Measurements from ENCODE around the gene RAP1GAP. TPM values are rescaled to one million over a fixed set of nuclear protein-coding genes. Genes with fewer than 3 reads are reported as not detected.
"Not testable (repeated sequence)": the region's sequence is repeated elsewhere in the genome, so short reads cannot be mapped to it uniquely, and the experiment has no call there.

RAP1GAP gene
- total RNA-seq, 1 donor from 2014 or later = 2.6 TPM

- Histone ChIP-seq H3K4me1 (no peaks in the 10 kb centered on the region), H3K9me3 (ENCODE audit: low read depth) (no peaks in the 10 kb centered on the region), H3K27me3 (no peaks in the 10 kb centered on the region), H2AFZ (replicated peaks) (no peak overlapping the region), H3K9ac (peak overlapping the region; percentile 32), H3K36me3 (no peaks in the 10 kb centered on the region), H4K20me1 (ENCODE audit: low read depth) (peaks cover 7% of the 10 kb centered on the region), H3F3A (ENCODE audit: low read depth) (peaks cover 6% of the 10 kb centered on the region), H3K4me3 (no peak overlapping the region), H3K27ac (no peak overlapping the region), H3K4me2 (no peak overlapping the region), H3K79me2 (ENCODE audit: low read depth) (no peaks in the 10 kb centered on the region)
- Mint-ChIP-seq H3K9me3 (no peaks in the 10 kb centered on the region), H3K4me3 (no peak overlapping the region), H3K4me1 (peaks cover 35% of the 10 kb centered on the region), H3K27me3 (ENCODE audit: insufficient read depth, low read depth) (peaks cover 6% of the 10 kb centered on the region), H3K27ac (peak overlapping the region; percentile 90), H3K36me3 (no peaks in the 10 kb centered on the region)
- TF ChIP-seq CTCF (IDR thresholded peaks at IDR 0.05) (no peak), EZH2phosphoT487 (IDR thresholded peaks at IDR 0.05) (no peak), EZH2 (IDR thresholded peaks at IDR 0.05) (no peak)
- DNase-seq (ENCODE audit: low spot score) = no peak
Measured at GRCh38 chr1:21568006-21568746, 101.0 kb downstream of the RAP1GAP start.

DNA sequence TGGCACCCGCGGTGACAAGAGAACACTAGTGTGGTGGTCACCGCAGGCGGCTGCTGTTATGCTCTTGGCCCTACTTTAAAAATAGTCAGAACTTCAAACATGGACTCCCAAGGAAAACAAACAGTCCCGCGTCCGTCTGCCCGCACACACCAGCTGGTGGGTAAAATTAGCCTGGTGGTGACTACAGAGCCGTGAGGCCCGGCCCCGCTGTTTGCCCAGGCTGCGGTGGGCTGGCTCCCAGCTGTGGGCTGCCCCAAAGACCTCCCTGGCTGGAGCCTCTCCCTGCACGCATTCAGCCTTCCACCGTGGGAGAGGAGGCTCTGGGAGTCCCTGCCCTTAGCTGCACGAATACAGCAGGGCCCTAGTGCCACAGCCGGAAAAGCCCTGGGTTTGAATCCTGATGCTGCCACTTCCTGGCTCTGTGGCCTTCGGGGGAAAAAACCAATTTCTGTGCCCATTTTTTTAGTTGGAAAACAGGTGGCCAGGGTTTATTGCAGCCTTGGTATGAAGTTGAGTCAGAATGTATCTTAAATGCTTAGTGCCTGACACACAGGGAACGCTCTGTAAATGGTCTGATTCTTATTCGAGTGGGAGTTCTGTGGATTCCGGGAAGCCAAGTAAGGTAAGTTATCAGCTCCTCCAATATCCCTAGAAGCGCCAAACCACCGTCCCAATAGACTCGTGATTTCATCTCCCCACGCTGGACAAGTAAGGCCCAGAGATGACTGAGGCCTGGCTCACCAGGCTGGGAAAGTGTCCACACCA lies 101.7 kb downstream of the RAP1GAP start:
- Histone ChIP-seq H3K79me2 (ENCODE audit: low read depth) (no peaks in the 10 kb centered on the region), H3K4me1 (no peaks in the 10 kb centered on the region), H2AFZ (replicated peaks) (no peak overlapping the region), H3K36me3 (no peaks in the 10 kb centered on the region), H4K20me1 (ENCODE audit: low read depth) (peaks cover 7% of the 10 kb centered on the region), H3F3A (ENCODE audit: low read depth) (peaks cover 5% of the 10 kb centered on the region), H3K9me3 (ENCODE audit: low read depth) (no peaks in the 10 kb centered on the region), H3K9ac (no peak overlapping the region), H3K4me3 (no peak overlapping the region), H3K4me2 (no peak overlapping the region), H3K27me3 (no peaks in the 10 kb centered on the region), H3K27ac (no peak overlapping the region)
- no peak overlapping the region for H3K27ac Mint-ChIP-seq
- no peaks in the 10 kb centered on the region for H3K36me3 Mint-ChIP-seq
- no peak overlapping the region for H3K4me3 Mint-ChIP-seq
- no peaks in the 10 kb centered on the region for H3K9me3 Mint-ChIP-seq
- H3K4me1 Mint-ChIP-seq = peaks cover 35% of the 10 kb centered on the region
- peaks cover 5% of the 10 kb centered on the region for H3K27me3 Mint-ChIP-seq (ENCODE audit: insufficient read depth, low read depth)
- no peak for TF ChIP-seq CTCF (IDR thresholded peaks at IDR 0.05)
- no peak for DNase-seq (ENCODE audit: low spot score)

DNA sequence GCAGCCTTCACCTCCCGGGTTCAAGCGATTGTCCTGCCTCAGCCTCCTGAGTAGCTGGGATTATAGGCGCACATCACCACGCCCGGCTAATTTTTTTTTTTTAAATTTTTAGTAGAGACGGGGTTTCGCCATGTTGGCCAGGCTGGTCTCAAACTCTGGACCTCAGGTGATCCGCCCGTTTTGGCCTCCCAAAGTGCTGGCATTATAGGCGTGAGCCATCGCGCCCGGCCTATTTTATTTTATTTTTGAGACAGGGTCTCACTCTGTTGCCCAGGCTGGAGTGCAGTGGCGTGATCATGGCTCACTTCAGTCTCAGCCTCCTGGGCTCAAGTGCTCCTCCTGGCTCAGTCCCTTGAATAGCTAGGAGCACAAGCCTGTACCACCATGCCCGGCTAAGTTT lies 102.8 kb downstream of the RAP1GAP start:
- not testable (repeated sequence) for H3K4me1 ChIP-seq; H3K9me3 ChIP-seq (ENCODE audit: low read depth); H3K9ac ChIP-seq; H4K20me1 ChIP-seq (ENCODE audit: low read depth); H3K9me3 Mint-ChIP-seq; H3K36me3 Mint-ChIP-seq; H3K4me3 ChIP-seq; H2AFZ ChIP-seq (replicated peaks); H3K27ac ChIP-seq; H3K27me3 ChIP-seq; H3F3A ChIP-seq (ENCODE audit: low read depth); H3K79me2 ChIP-seq (ENCODE audit: low read depth); H3K27ac Mint-ChIP-seq; H3K36me3 ChIP-seq; H3K4me2 ChIP-seq; H3K4me3 Mint-ChIP-seq; DNase-seq (ENCODE audit: low spot score); H3K27me3 Mint-ChIP-seq (ENCODE audit: insufficient read depth, low read depth)
- H3K4me1 Mint-ChIP-seq = peaks cover 35% of the 10 kb centered on the region

GRCh38 chr1:21565285-21565684 lies 103.9 kb downstream of the RAP1GAP start:
- Mint-ChIP-seq H3K27ac (no peak overlapping the region), H3K4me1 (peaks cover 35% of the 10 kb centered on the region), H3K4me3 (no peak overlapping the region), H3K27me3 (ENCODE audit: insufficient read depth, low read depth) (peaks cover 7% of the 10 kb centered on the region), H3K9me3 (no peaks in the 10 kb centered on the region), H3K36me3 (no peaks in the 10 kb centered on the region)
- no peaks in the 10 kb centered on the region for H3K9me3 ChIP-seq (ENCODE audit: low read depth)
- H3F3A ChIP-seq (ENCODE audit: low read depth) = no peaks in the 10 kb centered on the region
- H3K27me3 ChIP-seq = no peaks in the 10 kb centered on the region
- H3K4me3 ChIP-seq = no peak overlapping the region
- no peaks in the 10 kb centered on the region for H3K36me3 ChIP-seq
- H3K4me2 ChIP-seq = no peak overlapping the region
- no peak overlapping the region for H3K9ac ChIP-seq
- no peak for TF ChIP-seq EZH2 (IDR thresholded peaks at IDR 0.05)
- TF ChIP-seq CTCF (IDR thresholded peaks at IDR 0.05) = no peak
- no peak for TF ChIP-seq EZH2phosphoT487 (IDR thresholded peaks at IDR 0.05)
- no peaks in the 10 kb centered on the region for H3K79me2 ChIP-seq (ENCODE audit: low read depth)
- no peak overlapping the region for H3K27ac ChIP-seq
- H4K20me1 ChIP-seq (ENCODE audit: low read depth) = peaks cover 7% of the 10 kb centered on the region
- H2AFZ ChIP-seq (replicated peaks) = no peak overlapping the region
- no peaks in the 10 kb centered on the region for H3K4me1 ChIP-seq
- no peak for DNase-seq (ENCODE audit: low spot score)
